Measurements from ENCODE around the gene INAFM2.

DNA sequence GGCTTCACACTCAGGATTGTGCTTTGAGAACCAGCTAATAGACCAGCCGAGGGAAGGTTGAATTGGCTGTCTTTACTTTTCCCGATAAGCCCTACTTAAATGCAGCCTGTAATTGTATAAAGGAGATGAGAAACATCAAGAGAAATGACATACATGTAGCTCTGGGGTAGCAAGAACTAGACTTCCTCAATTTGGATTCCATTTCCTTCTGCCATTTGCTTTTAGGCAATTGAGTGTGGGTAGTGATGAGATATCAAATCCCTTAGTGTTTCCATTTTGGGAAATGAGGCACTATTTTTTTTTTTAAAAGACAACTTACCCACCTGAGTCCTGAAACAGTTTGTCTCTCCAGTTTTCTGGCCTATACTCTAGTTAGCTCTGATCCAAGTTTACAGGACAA, 2.2 kb downstream of the INAFM2 start:
- TF ChIP-seq, protein P1, sequence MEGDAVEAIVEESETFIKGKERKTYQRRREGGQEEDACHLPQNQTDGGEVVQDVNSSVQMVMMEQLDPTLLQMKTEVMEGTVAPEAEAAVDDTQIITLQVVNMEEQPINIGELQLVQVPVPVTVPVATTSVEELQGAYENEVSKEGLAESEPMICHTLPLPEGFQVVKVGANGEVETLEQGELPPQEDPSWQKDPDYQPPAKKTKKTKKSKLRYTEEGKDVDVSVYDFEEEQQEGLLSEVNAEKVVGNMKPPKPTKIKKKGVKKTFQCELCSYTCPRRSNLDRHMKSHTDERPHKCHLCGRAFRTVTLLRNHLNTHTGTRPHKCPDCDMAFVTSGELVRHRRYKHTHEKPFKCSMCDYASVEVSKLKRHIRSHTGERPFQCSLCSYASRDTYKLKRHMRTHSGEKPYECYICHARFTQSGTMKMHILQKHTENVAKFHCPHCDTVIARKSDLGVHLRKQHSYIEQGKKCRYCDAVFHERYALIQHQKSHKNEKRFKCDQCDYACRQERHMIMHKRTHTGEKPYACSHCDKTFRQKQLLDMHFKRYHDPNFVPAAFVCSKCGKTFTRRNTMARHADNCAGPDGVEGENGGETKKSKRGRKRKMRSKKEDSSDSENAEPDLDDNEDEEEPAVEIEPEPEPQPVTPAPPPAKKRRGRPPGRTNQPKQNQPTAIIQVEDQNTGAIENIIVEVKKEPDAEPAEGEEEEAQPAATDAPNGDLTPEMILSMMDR (IDR thresholded peaks at IDR 0.05; ENCODE audit: low read depth, low read length) = no peak
- TF ChIP-seq POLR2A (IDR thresholded peaks at IDR 0.05; ENCODE audit: extremely low read depth, insufficient read length) = no peak
